A549 (cell line): ENCODE data around the gene THADA.

Experiments
- BHLHE40 ChIP-seq: IDR thresholded peaks from 2 replicates; pipeline ENCODE4 v1.6.1; 2012; ENCODE audit warnings: low read depth, low read length, inconsistent platforms
- CEBPB ChIP-seq, 2 experiments: fragments of >200 bp in 1 of 2; sonication (Bioruptor Twin) in 1 of 2; formaldehyde crosslinking in 1 of 2; IDR thresholded peaks; 2 replicates each; pipeline ENCODE4 v1.6.1; 2012 to 2016
- JUN ChIP-seq, 2 experiments: fragments of >200 bp; sonication (Bioruptor Twin); formaldehyde crosslinking; IDR thresholded peaks; 2 replicates in 1 of 2; 3 replicates in 1 of 2; pipeline ENCODE4 v1.6.1; 2016 to 2017
- JUNB ChIP-seq: fragments of >200 bp; sonication (Bioruptor Twin); formaldehyde crosslinking; IDR thresholded peaks from 2 replicates; pipeline ENCODE4 v1.6.1; 2016
- KDM1A ChIP-seq: fragments of 200-600 bp; sonication (generic); IDR thresholded peaks from 2 replicates; pipeline ENCODE4 v1.6.1; 2016; ENCODE audit warnings: low read depth, mild to moderate bottlenecking
- MAZ ChIP-seq: fragments of 150-350 bp; IDR thresholded peaks from 2 replicates; pipeline ENCODE4 v1.6.1; 2014; ENCODE audit warnings: antibody characterized with exemption, low read depth, low read length, borderline replicate concordance
- NPAS2 ChIP-seq: fragments of 250-450 bp; sonication (Bioruptor Pico); IDR thresholded peaks from 2 replicates; pipeline ENCODE4 v1.8.0; 2022; ENCODE audit warnings: mild to moderate bottlenecking, moderate library complexity, borderline replicate concordance
- POLR2A ChIP-seq: IDR thresholded peaks from 2 replicates; pipeline ENCODE4 v1.6.1; 2012; ENCODE audit warnings: mild to moderate bottlenecking, low read length
- RAD21 ChIP-seq, 2 experiments: fragments of >200 bp in 1 of 2; sonication (Bioruptor Twin) in 1 of 2; formaldehyde crosslinking in 1 of 2; IDR thresholded peaks in 1 of 2; conservative IDR thresholded peaks in 1 of 2; 2 replicates in 1 of 2; 3 replicates in 1 of 2; pipeline ENCODE4 v1.6.1; 2012 to 2018; ENCODE audit warnings: inconsistent platforms in 1 of 2
- RARB ChIP-seq: fragments of 250-450 bp; sonication (Bioruptor Pico); IDR thresholded peaks from 2 replicates; pipeline ENCODE4 v1.8.0; 2021; ENCODE audit warnings: mild to moderate bottlenecking, moderate library complexity
- TP53 ChIP-seq: fragments of 250-450 bp; sonication (Bioruptor Pico); IDR thresholded peaks from 2 replicates; pipeline ENCODE4 v1.5.0; 2021; ENCODE audit warnings: mild to moderate bottlenecking, moderate library complexity
- TF ChIP-seq, protein P1 (sequence below): fragments of 250-450 bp; sonication (Bioruptor Pico); IDR thresholded peaks from 2 replicates; pipeline ENCODE4 v1.5.0; 2021; ENCODE audit warnings: mild to moderate bottlenecking, moderate library complexity, borderline replicate concordance
- TF ChIP-seq, protein P2 (sequence below): fragments of >200 bp; sonication (Bioruptor Twin); formaldehyde crosslinking; IDR thresholded peaks from 3 replicates; pipeline ENCODE4 v1.5.1; 2016
- TF ChIP-seq, protein P3 (sequence below): fragments of 450-650 bp; IDR thresholded peaks from 2 replicates; pipeline ENCODE4 v1.6.1; 2014; ENCODE audit warnings: antibody characterized with exemption

DNA sequence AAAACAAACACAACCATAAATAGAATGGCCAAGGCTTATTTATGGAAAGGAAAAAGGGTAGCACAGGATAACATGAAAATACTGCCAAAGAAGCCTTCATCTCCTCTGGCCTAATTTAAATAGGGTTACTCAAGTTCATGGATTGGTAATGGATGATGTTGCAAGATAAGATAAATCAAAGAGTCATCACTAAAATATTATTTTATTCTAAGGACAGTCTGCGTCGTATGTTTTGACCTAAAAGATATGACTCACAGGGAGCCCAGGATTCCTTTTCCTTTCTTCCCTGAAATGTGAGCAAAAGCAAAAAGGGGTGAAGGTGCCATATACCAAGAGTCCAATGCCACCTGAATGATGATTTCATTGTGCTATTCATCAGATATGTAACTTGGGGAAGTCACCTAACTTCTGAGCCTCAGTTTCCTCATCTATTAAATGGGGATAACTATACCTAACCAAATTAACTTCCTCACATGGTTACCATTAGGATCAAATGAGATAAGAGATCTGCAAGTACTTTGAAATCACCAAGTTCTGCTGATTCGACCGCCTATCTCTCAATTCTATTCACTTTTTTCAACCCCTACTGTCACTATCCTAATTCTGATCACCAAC lies 137.7 kb downstream of the THADA start:
- TF ChIP-seq JUN (IDR thresholded peaks at IDR 0.05), result peak; percentile 53 to 76; a peak in 2 of 5 replicates
- peak; percentile 96 for TF ChIP-seq JUNB
- no peak for TF ChIP-seq MAZ
- no peak for TF ChIP-seq BHLHE40
- TF ChIP-seq, protein P1, sequence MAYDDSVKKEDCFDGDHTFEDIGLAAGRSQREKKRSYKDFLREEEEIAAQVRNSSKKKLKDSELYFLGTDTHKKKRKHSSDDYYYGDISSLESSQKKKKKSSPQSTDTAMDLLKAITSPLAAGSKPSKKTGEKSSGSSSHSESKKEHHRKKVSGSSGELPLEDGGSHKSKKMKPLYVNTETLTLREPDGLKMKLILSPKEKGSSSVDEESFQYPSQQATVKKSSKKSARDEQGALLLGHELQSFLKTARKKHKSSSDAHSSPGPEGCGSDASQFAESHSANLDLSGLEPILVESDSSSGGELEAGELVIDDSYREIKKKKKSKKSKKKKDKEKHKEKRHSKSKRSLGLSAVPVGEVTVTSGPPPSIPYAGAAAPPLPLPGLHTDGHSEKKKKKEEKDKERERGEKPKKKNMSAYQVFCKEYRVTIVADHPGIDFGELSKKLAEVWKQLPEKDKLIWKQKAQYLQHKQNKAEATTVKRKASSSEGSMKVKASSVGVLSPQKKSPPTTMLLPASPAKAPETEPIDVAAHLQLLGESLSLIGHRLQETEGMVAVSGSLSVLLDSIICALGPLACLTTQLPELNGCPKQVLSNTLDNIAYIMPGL (CRISPR knock-in tag), result no peak
- TF ChIP-seq POLR2A, result no peak
- TF ChIP-seq, protein P2, sequence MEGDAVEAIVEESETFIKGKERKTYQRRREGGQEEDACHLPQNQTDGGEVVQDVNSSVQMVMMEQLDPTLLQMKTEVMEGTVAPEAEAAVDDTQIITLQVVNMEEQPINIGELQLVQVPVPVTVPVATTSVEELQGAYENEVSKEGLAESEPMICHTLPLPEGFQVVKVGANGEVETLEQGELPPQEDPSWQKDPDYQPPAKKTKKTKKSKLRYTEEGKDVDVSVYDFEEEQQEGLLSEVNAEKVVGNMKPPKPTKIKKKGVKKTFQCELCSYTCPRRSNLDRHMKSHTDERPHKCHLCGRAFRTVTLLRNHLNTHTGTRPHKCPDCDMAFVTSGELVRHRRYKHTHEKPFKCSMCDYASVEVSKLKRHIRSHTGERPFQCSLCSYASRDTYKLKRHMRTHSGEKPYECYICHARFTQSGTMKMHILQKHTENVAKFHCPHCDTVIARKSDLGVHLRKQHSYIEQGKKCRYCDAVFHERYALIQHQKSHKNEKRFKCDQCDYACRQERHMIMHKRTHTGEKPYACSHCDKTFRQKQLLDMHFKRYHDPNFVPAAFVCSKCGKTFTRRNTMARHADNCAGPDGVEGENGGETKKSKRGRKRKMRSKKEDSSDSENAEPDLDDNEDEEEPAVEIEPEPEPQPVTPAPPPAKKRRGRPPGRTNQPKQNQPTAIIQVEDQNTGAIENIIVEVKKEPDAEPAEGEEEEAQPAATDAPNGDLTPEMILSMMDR, result no peak
- TF ChIP-seq CEBPB (IDR thresholded peaks at IDR 0.05), result peak; percentile 90 to 91
- peak in 1 of 2 experiments; percentile 43; a peak in 1 of 5 replicates for TF ChIP-seq RAD21 (conservative IDR thresholded peaks at IDR 0.05 in 1 of 2, IDR thresholded peaks at IDR 0.05 in 1 of 2)
- no peak for TF ChIP-seq RARB
- no peak for TF ChIP-seq NPAS2 (CRISPR knock-in tag)
- TF ChIP-seq, protein P3, sequence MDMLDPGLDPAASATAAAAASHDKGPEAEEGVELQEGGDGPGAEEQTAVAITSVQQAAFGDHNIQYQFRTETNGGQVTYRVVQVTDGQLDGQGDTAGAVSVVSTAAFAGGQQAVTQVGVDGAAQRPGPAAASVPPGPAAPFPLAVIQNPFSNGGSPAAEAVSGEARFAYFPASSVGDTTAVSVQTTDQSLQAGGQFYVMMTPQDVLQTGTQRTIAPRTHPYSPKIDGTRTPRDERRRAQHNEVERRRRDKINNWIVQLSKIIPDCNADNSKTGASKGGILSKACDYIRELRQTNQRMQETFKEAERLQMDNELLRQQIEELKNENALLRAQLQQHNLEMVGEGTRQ, result no peak
- TF ChIP-seq TP53 (CRISPR knock-in tag), result no peak
- TF ChIP-seq KDM1A, result no peak
